CD1c-positive myeloid dendritic cell (primary cell): Measurements from ENCODE around the gene HMOX1.
"Not testable (repeated sequence)": the region's sequence is repeated elsewhere in the genome, so short reads cannot be mapped to it uniquely, and the experiment has no call there.

Experiments
- DNase-seq: peaks from one replicate; pipeline ENCODE4 v3.0.0-alpha.2; 2016; ENCODE audit errors: extremely low spot score

Gene HMOX1

GRCh38 chr22:35434061-35434710, 53.3 kb downstream of the HMOX1 start:
- no peak for DNase-seq

- DNase-seq, result no peak
These were observed 54.4 kb downstream of the HMOX1 start for GRCh38 chr22:35435201-35435740.

- DNase-seq, result no peak
These were observed 55.5 kb downstream of the HMOX1 start for GRCh38 chr22:35436421-35436820.

- no peak for DNase-seq
These were observed 56.2 kb downstream of the HMOX1 start for GRCh38 chr22:35437049-35437448.

- not testable (repeated sequence) for DNase-seq
These were observed 57.9 kb downstream of the HMOX1 start for GRCh38 chr22:35438673-35439364.

- DNase-seq, result no peak
These were observed 58.4 kb downstream of the HMOX1 start for GRCh38 chr22:35439365-35439717.

- no peak for DNase-seq
These were observed 59.2 kb downstream of the HMOX1 start for GRCh38 chr22:35440129-35440528.

GRCh38 chr22:35441489-35442100, 60.7 kb downstream of the HMOX1 start:
- no peak for DNase-seq

GRCh38 chr22:35442471-35442870, 61.6 kb downstream of the HMOX1 start:
- no peak for DNase-seq

- no peak for DNase-seq
These were observed 62.4 kb downstream of the HMOX1 start for GRCh38 chr22:35443338-35443737.
